Gastroesophageal sphincter (tissue), 4 donors: ENCODE measurements around the gene STAMBP. TPM values are rescaled to one million over a fixed set of nuclear protein-coding genes. Genes with fewer than 3 reads are reported as not detected.

Source experiments
- ATAC-seq: fragments of 150-250 bp; one replicate; pipeline ENCODE4 v1.9.1; 2016; ENCODE audit warnings: mild to moderate bottlenecking, moderate library complexity
- H3K27ac ChIP-seq, 4 donors: fragments of 200-600 bp; sonication (generic) in 3 of 4; 1 replicate in 3 of 4; 2 replicates in 1 of 4; pipeline ENCODE4 v1.5.1; 2016 to 2019
- H3K27me3 ChIP-seq: fragments of 200-600 bp; sonication (generic); one replicate; pipeline ENCODE4 v1.5.1; 2019
- H3K36me3 ChIP-seq, 2 donors: fragments of 200-600 bp; sonication (generic); one replicate each; pipeline ENCODE4 v1.5.1; 2019; ENCODE audit warnings: control low read depth in 1 of 2
- H3K4me1 ChIP-seq, 3 donors: fragments of 200-600 bp; sonication (generic); 1 replicate in 2 of 3; 2 replicates in 1 of 3; pipeline ENCODE4 v1.5.1; 2016 to 2019; ENCODE audit warnings: control low read depth in 2 of 3
- H3K4me3 ChIP-seq, 2 donors: fragments of 200-600 bp; sonication (generic); one replicate each; pipeline ENCODE4 v1.5.1; 2019; ENCODE audit warnings: mild to moderate bottlenecking in 1 of 2, moderate library complexity in 1 of 2
- H3K9me3 ChIP-seq, 3 donors: fragments of 200-600 bp; sonication (generic); one replicate each; pipeline ENCODE4 v1.5.1; 2017 to 2019; ENCODE audit warnings: control low read depth in 2 of 3
- EP300 ChIP-seq: sonication (generic); formaldehyde crosslinking; IDR thresholded peaks from one replicate; pipeline ENCODE4 v1.6.1; 2017; ENCODE audit warnings: antibody characterized with exemption, mild to moderate bottlenecking
- POLR2A ChIP-seq, 2 donors: fragments of 450-650 bp; IDR thresholded peaks; one replicate each; pipeline ENCODE4 v1.6.1; 2017; ENCODE audit warnings: antibody characterized with exemption in 2 of 2, mild to moderate bottlenecking in 2 of 2, moderate library complexity in 1 of 2
- POLR2AphosphoS5 ChIP-seq: sonication (generic); formaldehyde crosslinking; IDR thresholded peaks from one replicate; pipeline ENCODE4 v1.6.1; 2017; ENCODE audit warnings: antibody characterized with exemption
- WGBS, 2 donors: methylation state at CpG; one replicate each; pipeline ENCODE4 v1.1.5; 2018; ENCODE audit warnings: low coverage in 1 of 2; 5-methylcytosine and 5-hydroxymethylcytosine counted together
- total RNA-seq, 4 donors: library from RNA; depleted of rRNA; stranded (reverse); fragments of >200 nt; gene quantifications; one replicate each; pipeline ENCODE4 v1.1.0, GENCODE V29; 2016
- TF ChIP-seq, protein P1 (sequence below), 4 experiments: fragments of 200-600 bp in 2 of 4; fragments of 450-650 bp in 2 of 4; sonication (generic) in 1 of 4; IDR thresholded peaks; one replicate each; pipeline ENCODE4 v1.5.1; 2017 to 2019; ENCODE audit warnings: antibody characterized with exemption in 4 of 4, mild to moderate bottlenecking in 2 of 4, moderate library complexity in 2 of 4

Gene STAMBP
- total RNA-seq, 4 donors from 2014 or later, result 37.7 to 82.0 (median 44.1) TPM

DNA sequence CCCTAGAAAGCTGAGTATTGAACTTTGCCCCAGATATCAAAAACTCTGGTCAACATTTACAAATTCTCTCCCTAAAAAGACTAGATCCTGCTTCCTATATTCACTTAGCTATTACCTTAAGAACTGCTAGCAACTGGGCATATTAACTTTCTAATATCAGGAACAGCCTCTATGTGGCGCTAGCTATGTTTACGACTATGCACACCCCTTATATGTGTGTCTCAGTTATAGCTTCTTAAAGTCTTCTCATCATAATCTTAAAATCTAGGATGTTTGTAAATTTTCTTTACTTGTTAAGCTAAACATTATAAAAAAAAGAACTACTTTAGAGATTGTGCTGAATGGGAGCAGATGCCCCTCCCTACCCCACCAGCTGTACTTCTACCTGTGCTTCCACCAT, 1.7 kb upstream of the STAMBP start:
- no peak for TF ChIP-seq EP300
- no peak for TF ChIP-seq POLR2A (IDR thresholded peaks at IDR 0.05)
- TF ChIP-seq, protein P1, sequence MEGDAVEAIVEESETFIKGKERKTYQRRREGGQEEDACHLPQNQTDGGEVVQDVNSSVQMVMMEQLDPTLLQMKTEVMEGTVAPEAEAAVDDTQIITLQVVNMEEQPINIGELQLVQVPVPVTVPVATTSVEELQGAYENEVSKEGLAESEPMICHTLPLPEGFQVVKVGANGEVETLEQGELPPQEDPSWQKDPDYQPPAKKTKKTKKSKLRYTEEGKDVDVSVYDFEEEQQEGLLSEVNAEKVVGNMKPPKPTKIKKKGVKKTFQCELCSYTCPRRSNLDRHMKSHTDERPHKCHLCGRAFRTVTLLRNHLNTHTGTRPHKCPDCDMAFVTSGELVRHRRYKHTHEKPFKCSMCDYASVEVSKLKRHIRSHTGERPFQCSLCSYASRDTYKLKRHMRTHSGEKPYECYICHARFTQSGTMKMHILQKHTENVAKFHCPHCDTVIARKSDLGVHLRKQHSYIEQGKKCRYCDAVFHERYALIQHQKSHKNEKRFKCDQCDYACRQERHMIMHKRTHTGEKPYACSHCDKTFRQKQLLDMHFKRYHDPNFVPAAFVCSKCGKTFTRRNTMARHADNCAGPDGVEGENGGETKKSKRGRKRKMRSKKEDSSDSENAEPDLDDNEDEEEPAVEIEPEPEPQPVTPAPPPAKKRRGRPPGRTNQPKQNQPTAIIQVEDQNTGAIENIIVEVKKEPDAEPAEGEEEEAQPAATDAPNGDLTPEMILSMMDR (IDR thresholded peaks at IDR 0.05), result peak in 3 of 4 experiments; percentile 44 to 53 (median 52)
- 12 to 19% methylated on average over 2 of the region's 2 CpGs for WGBS, 2 donors
- Histone ChIP-seq H3K4me1 (peaks cover 0 to 47% (median 8%) of the 10 kb centered on the region in 3 donors), H3K27me3 (no peaks in the 10 kb centered on the region), H3K27ac (peak overlapping the region in 1 of 4 donors; percentile 97), H3K36me3 (peaks cover 0 to under 1% of the 10 kb centered on the region in 2 donors), H3K9me3 (no peaks in the 10 kb centered on the region), H3K4me3 (no peak overlapping the region)
- no peak for ATAC-seq

DNA sequence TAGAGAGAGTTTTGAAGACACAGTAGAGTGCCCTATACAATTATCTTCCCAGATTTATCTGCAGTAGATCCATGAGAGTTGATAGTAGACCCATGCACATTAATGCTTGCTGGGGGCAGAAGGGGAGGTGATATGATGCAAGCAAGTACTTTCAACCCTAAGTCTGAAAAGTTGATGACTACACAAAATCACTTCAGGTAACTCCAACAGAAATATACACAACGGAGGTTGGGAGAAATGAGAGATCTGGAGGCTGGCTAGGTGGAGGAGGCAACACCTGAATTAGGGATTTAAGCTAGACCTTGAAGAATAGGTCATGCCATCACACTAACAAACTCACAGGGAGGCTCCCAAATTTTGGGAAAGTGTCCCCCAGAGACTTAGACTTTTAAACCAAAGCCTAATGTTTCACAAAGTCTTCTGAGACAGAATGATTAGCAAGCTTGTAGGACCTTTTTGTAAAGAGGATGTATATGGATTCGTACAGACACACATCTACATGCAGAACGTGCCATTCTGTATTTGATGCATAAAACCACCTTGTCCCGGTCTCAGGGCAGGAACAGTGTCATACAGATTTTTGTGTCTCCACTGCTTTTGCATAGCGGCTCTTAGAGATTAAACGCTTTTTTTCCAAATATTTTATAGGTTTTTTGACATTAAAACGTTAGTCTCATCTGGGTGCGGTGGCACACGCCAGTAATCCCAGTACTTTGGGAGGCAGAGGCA, 937 bp upstream of the STAMBP start:
- Histone ChIP-seq H3K4me3 (peak overlapping the region in 1 of 2 donors; percentile 84), H3K4me1 (peaks cover 5 to 56% (median 13%) of the 10 kb centered on the region in 3 donors), H3K27me3 (no peaks in the 10 kb centered on the region), H3K36me3 (peaks cover 0 to 5% of the 10 kb centered on the region in 2 donors), H3K27ac (peak overlapping the region in 3 of 4 donors; percentile 95 to 97 (median 97)), H3K9me3 (no peaks in the 10 kb centered on the region)
- TF ChIP-seq, protein P1 (IDR thresholded peaks at IDR 0.05), result no peak
- no peak for TF ChIP-seq POLR2A (IDR thresholded peaks at IDR 0.05)
- no peak for TF ChIP-seq POLR2AphosphoS5
- no peak for TF ChIP-seq EP300
- ATAC-seq, result no peak
- whole genome bisulfite sequencing, 2 donors, result 68 to 73% methylated on average over 8 to 9 of the region's 9 CpGs

DNA sequence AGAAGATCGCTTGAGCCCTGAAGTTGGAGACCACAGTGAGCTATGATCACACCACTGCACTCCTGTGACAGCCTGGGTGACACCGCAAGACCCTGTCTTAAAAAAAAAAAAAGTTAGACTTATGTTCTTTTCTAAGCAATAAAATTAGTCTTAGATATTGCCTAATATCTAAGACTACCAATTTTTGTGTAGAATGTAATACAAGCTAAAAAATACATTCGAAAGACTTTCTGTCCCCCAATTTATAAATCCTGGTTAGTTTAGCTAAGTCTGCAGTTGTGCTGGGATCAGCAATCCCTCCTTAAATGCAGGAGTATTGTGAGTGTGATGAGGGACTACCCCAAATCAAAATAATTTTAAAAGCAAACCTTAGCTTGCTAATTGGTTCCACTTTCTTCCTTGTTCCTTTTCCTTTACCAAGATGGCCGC, 358 bp upstream of the STAMBP start:
- TF ChIP-seq POLR2A (IDR thresholded peaks at IDR 0.05) (no peak), POLR2AphosphoS5 (no peak), EP300 (no peak)
- TF ChIP-seq, protein P1 (IDR thresholded peaks at IDR 0.05), result no peak
- Histone ChIP-seq H3K9me3 (no peaks in the 10 kb centered on the region), H3K4me1 (peaks cover 8 to 61% (median 13%) of the 10 kb centered on the region in 3 donors), H3K27me3 (no peaks in the 10 kb centered on the region), H3K27ac (peak overlapping the region in 3 of 4 donors; percentile 95 to 97 (median 97)), H3K4me3 (peak overlapping the region; percentile 63 to 84), H3K36me3 (peaks cover 0 to 6% of the 10 kb centered on the region in 2 donors)
- ATAC-seq, result no peak
- 57 to 63% methylated on average over 3 to 4 of the region's 4 CpGs for WGBS, 2 donors

DNA sequence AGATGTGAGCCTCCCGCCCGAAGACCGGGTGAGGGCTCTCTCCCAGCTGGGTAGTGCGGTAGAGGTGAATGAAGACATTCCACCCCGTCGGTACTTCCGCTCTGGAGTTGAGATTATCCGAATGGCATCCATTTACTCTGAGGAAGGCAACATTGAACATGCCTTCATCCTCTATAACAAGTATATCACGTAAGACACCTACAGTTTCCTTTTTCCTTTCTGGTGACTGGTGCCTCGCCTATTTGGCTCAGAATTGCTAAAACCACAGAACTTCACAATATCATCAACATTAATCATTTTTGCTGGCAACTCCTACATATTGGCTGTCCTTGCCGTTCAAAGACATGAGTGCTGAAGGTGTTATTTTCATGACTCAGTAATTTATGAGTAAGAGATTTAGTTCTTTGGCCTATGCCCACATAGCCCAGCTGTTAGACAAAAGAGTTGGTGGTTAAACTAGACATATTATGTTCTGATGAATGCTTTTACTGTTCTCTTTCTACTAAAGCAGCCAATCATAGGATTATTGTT, 2.2 kb downstream of the STAMBP start:
- peaks cover 0 to 12% of the 10 kb centered on the region in 2 donors for H3K36me3 ChIP-seq
- no peak for ATAC-seq
- peak overlapping the region; percentile 16 to 97 (median 96) for H3K27ac ChIP-seq
- no peaks in the 10 kb centered on the region for H3K27me3 ChIP-seq
- H3K9me3 ChIP-seq, result no peaks in the 10 kb centered on the region
- no peak overlapping the region for H3K4me3 ChIP-seq
- TF ChIP-seq POLR2A (IDR thresholded peaks at IDR 0.05) (no peak), POLR2AphosphoS5 (peak; percentile 32)
- H3K4me1 ChIP-seq, result peaks cover 8 to 62% (median 13%) of the 10 kb centered on the region in 3 donors
- 26 to 72% methylated on average over 3 to 11 of the region's 11 CpGs for WGBS, 2 donors

DNA sequence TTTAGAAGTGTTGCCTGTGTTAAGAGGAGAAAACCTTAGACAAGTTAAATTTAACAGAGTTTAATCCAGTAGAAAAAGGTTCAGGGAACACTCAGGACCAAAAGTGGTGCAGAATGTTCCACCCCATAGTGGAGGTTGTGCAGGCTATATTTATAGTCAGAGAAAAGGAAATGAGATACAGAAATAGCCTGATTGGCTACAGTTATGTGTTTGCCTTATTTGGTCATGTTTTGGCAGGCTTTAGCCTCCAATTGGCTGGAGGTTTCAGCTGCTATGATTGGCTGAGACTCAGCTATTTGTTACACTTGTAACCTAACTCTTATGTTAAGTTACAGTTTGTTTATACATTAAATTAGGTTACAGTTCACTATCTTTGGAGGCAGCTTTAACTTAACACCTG, 4.2 kb downstream of the STAMBP start:
- no peaks in the 10 kb centered on the region for H3K27me3 ChIP-seq
- no peak for ATAC-seq
- peaks cover 0 to 20% of the 10 kb centered on the region in 2 donors for H3K36me3 ChIP-seq
- peaks cover 8 to 69% (median 12%) of the 10 kb centered on the region in 3 donors for H3K4me1 ChIP-seq
- no peak overlapping the region for H3K4me3 ChIP-seq
- peak overlapping the region; percentile 6 to 97 (median 88) for H3K27ac ChIP-seq
- H3K9me3 ChIP-seq, result no peaks in the 10 kb centered on the region
- peak in 1 of 2 donors; percentile 32 for TF ChIP-seq POLR2A (IDR thresholded peaks at IDR 0.05)
- no peak for TF ChIP-seq POLR2AphosphoS5
